NCI-H226 (cell line): ENCODE measurements around the gene ARHGAP9.

Experiments used
- DNase-seq: peaks from one replicate; pipeline ENCODE4 v3.0.0-alpha.2; 2015

Gene ARHGAP9

GRCh38 chr12:57471661-57472060 is 8.0 kb downstream of the ARHGAP9 start:
- DNase-seq: no peak

- no peak for DNase-seq
Observed at GRCh38 chr12:57470970-57471656, 8.6 kb downstream of the ARHGAP9 start.

DNA sequence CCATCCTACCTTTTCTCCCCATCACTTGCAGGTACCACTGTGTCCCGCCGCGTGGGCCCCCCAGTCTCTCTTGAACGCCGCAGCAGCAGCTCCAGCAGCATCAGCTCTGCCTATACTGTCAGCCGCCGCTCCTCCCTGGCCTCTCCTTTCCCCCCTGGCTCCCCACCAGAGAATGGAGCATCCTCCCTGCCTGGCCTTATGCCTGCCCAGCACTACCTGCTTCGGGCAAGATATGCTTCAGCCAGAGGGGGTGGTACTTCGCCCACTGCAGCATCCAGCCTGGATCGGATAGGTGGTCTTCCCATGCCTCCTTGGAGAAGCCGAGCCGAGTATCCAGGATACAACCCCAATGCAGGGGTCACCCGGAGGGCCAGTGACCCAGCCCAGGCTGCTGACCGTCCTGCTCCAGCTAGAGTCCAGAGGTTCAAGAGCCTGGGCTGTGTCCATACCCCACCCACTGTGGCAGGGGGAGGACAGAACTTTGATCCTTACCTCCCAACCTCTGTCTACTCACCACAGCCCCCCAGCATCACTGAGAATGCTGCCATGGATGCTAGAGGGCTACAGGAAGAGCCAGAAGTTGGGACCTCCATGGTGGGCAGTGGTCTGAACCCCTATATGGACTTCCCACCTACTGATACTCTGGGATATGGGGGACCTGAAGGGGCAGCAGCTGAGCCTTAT is 9.2 kb downstream of the ARHGAP9 start:
- no peak for DNase-seq

DNA sequence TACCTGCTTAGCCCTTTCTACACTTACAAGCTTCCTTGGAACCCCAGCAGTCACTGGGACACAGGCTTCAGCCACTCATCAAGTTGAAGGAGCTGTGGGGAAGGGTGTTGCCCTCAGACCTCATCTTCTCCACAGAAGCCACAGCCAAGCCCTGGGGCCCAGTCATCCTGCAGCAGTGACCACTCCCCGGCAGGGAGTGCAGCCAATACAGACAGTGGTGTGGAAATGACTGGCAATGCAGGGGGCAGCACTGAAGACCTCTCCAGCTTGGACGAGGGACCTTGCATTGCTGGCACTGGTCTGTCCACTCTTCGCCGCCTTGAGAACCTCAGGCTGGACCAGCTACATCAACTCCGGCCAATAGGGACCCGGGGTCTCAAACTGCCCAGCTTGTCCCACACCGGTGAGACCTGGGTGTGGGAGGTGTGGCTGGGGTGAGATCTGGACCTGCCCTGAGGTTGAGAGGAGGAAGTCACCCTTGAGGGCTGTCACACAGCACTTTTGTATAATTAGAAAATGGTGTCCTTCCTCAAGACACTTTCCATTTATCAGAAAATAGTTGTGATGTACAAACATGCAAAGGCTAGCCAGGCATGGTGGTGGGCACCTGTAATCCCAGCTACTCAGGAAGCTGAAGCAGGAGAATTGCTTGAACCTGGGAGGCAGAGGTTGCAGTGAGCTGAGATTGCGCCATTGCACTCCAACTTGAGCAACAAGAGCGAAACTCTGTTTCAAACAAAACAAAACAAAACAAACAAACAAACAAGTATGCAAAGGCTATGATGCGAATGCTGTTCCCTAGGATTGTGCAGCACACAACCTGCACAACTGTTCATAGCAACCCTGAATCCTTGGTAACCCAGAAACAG is 10.1 kb downstream of the ARHGAP9 start:
- DNase-seq: no peak

- no peak for DNase-seq
Observed at GRCh38 chr12:57467915-57468314, 11.8 kb downstream of the ARHGAP9 start.

DNA sequence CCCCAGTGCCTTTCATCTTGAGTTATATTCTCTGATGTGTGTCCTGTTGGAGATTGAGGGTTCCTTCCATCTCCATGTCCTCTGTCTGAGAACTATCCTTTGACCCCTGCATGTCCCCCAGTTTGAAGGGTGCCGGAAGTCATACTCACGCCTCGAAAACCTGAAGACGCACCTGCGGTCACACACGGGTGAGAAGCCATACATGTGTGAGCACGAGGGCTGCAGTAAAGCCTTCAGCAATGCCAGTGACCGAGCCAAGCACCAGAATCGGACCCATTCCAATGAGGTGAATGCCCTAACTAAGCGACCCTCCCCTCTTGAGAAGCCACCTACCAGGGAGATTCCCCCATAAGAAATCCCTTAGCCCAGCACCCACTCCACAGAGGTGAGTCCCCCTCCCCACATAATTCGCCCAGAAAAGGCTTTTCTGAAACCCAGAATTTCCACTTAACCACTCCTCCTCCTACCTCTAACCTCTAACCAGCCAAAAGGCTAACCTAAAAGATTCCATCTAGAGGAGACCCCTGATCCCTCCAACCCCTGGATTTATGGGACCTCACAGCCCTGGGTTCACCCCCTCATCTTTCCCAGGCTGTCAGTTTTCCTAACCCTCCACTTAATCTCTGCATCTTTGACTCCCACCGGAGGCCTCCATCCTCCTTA is 12.3 kb downstream of the ARHGAP9 start:
- no peak for DNase-seq

GRCh38 chr12:57465747-57466505 is 13.7 kb downstream of the ARHGAP9 start:
- no peak for DNase-seq

GRCh38 chr12:57465030-57465746 is 14.5 kb downstream of the ARHGAP9 start:
- no peak for DNase-seq

GRCh38 chr12:57464569-57464968 is 15.1 kb downstream of the ARHGAP9 start:
- no peak for DNase-seq

DNA sequence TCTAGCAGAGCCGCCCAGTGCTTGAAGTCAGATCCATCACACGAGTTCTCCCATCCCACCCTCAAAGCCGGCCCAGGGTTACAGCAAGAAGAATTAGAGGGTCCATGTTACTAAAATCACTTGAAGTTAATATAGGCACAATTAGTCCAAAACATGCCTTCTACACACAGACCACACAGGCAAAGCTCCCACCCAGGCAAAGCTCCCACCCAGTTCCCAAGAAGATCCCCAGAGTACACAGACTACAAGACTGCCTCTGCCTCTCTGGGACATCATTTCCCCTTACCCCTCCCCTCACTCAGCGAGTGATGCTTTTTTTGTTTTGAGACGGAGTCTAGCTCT is 16.8 kb downstream of the ARHGAP9 start:
- no peak for DNase-seq

GRCh38 chr12:57462251-57462911 is 17.3 kb downstream of the ARHGAP9 start:
- peak; percentile 91 for DNase-seq

DNA sequence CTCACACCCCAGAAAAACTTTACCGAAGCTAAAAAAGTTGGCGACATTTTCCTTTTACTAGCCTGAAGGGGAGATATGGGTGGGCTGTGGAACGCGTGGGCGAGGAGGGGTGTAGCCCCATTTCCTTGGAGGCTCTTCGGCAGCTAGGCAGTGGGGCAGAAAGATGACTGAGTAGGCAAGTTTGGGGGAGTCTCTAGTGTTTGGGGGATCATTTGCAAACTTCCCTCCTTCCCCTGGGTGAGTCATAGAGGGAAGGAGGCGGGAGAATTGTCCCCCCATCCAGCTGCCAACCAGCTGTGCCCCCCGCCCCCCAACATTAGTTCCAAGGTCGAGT is 17.8 kb downstream of the ARHGAP9 start:
- DNase-seq: peak; percentile 16

- DNase-seq: peak; percentile 44
Observed at GRCh38 chr12:57461276-57461916, 18.3 kb downstream of the ARHGAP9 start.

- DNase-seq: no peak
Observed at GRCh38 chr12:57460841-57461275, 18.8 kb downstream of the ARHGAP9 start.

DNA sequence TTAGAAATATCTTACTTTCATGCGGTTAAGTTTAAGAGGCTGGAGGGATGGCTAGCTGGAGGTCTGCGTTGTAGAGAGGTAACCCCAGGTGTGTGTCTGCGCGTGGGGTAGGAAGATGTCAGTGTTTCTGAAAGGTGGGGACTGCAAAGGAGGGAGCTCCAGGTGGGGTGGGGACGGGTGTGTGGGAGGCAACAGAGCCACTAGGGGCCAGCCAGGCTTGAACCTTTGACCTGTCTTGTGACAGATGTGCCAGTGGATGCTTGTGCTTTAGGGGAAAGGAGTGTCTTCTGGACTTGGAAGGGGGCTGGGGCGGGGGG is 19.2 kb downstream of the ARHGAP9 start:
- no peak for DNase-seq

GRCh38 chr12:57459750-57460467 is 19.8 kb downstream of the ARHGAP9 start, which contains the start of gene GLI1:
TSS of gene GLI1 (plus strand) at chr12:57459785. CDS start at chr12:57463692, 3,907 bp downstream.
- DNase-seq: no peak

DNA sequence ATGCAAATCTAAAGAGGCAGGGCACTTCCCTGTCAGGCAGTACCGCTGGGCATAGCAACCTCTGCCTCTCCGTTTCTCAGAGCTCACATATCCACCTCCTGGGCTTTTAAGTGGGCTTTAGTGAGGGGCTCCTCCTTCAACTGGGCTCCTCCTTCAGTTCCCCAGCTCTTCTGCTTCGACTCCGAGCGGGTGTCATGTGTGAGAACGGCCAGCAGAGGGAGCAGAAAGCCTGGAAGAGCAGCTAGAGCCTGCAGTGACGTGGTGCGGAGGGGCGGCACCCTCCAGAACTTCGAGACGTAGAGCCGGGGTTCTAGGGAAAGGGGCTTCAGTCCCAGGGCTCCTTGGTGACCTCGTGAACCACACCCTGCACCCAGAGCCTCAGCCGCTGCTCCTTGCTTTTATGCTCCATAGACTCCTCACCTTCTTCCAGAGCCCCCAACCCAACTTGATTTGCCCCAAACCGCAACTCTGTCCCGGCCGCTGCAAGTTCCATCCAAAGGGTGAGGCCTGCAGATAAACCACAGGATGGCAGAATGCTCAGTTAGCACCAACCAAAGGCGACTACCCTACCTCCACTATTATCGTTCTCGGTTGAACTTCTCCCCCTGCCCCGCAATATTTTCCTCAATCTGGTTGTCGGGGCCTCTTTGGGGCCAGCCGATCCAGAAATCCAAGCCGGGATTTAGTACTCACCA is 20.5 kb downstream of the ARHGAP9 start:
- peak; percentile 91 for DNase-seq

DNA sequence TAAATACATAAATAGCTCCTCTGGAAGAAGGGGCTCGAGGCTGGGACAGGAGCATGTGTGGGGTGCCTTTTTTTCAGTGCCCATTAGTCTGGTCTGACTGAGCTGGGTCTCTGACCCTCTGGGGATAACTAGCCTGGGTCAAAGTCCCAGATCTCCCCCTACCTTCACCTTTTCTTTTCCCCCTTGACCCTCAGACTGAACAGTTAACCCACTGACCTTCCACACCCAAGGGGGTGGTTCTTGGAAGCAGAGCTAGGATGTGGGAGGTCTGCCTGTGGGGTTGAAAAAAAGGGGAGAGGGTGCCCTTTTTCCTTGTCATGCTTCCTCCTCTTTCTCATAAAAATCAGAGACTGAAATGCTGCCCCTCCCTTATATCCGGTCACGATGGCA is 21.0 kb downstream of the ARHGAP9 start:
- DNase-seq: no peak

GRCh38 chr12:57456737-57457490 is 22.8 kb downstream of the ARHGAP9 start:
- no peak for DNase-seq
